Keratinocyte (primary cell): ENCODE measurements around the gene NAA10. TPM values are rescaled to one million over a fixed set of nuclear protein-coding genes. Genes with fewer than 3 reads are reported as not detected.

ENCODE experiments used
- DNase-seq: peaks from one replicate; pipeline ENCODE4 v3.0.0-alpha.2; 2011; ENCODE audit warnings: low read depth, missing footprints, low spot score
- FAIRE-seq: peaks from 2 replicates; lab custom pipeline; 2011; peaks lifted over from hg19 to GRCh38; lab: Jason Lieb, UNC
- H2AFZ ChIP-seq: 2 replicates; pipeline ENCODE4 v1.6.0; 2012; ENCODE audit warnings: low read length, control low read depth, inconsistent platforms; ENCODE audit not compliant: control insufficient read depth
- H3K27ac ChIP-seq: 2 replicates; pipeline ENCODE4 v1.5.1; 2011; ENCODE audit warnings: low read length; ENCODE audit not compliant: control insufficient read depth, insufficient read depth
- H3K27me3 ChIP-seq: 3 replicates; pipeline ENCODE4 v1.6.0; 2011; ENCODE audit warnings: low read length; ENCODE audit not compliant: control insufficient read depth, insufficient read depth; ENCODE audit errors: extremely low read depth
- H3K36me3 ChIP-seq, 2 experiments: 2 replicates in 1 of 2; 3 replicates in 1 of 2; pipeline ENCODE4 v1.5.1; 2011; ENCODE audit warnings: low read length in 2 of 2, mild to moderate bottlenecking in 1 of 2; ENCODE audit not compliant: control insufficient read depth in 2 of 2, insufficient read depth in 2 of 2; ENCODE audit errors: extremely low read depth in 1 of 2
- H3K4me1 ChIP-seq: 3 replicates; pipeline ENCODE4 v1.5.1; 2011; ENCODE audit warnings: low read length; ENCODE audit not compliant: control insufficient read depth, insufficient read depth; ENCODE audit errors: extremely low read depth
- H3K4me2 ChIP-seq: 3 replicates; pipeline ENCODE4 v1.6.0; 2011; ENCODE audit warnings: low read depth, low read length; ENCODE audit not compliant: control insufficient read depth, insufficient read depth; ENCODE audit errors: extremely low read depth
- H3K4me3 ChIP-seq, 3 experiments: fragments of 200-600 bp in 1 of 3; sonication (generic) in 1 of 3; 2 replicates in 2 of 3; 3 replicates in 1 of 3; pipeline ENCODE4 v1.5.1; 2011 to 2016; ENCODE audit warnings: low read length in 3 of 3, mild to moderate bottlenecking in 3 of 3, control low read depth in 2 of 3, inconsistent platforms in 1 of 3, low read depth in 1 of 3, mixed read lengths in 1 of 3, mixed run types in 1 of 3, moderate library complexity in 1 of 3; ENCODE audit not compliant: control insufficient read depth in 2 of 3, insufficient read depth in 2 of 3; ENCODE audit errors: extremely low read depth in 1 of 3
- H3K79me2 ChIP-seq: 2 replicates; pipeline ENCODE4 v1.6.0; 2012; ENCODE audit warnings: low read length; ENCODE audit not compliant: control insufficient read depth, insufficient read depth
- H3K9ac ChIP-seq: 3 replicates; pipeline ENCODE4 v1.6.0; 2011; ENCODE audit warnings: low read length; ENCODE audit not compliant: control insufficient read depth, insufficient read depth; ENCODE audit errors: extremely low read depth
- H3K9me1 ChIP-seq: 3 replicates; pipeline ENCODE4 v1.6.0; 2011; ENCODE audit warnings: low read length; ENCODE audit not compliant: control insufficient read depth, insufficient read depth; ENCODE audit errors: extremely low read depth
- H3K9me3 ChIP-seq: 2 replicates; pipeline ENCODE4 v1.5.1; 2012; ENCODE audit warnings: low read depth, low read length; ENCODE audit not compliant: control insufficient read depth
- H4K20me1 ChIP-seq: 3 replicates; pipeline ENCODE4 v1.6.0; 2011; ENCODE audit warnings: low read length; ENCODE audit not compliant: control insufficient read depth, insufficient read depth; ENCODE audit errors: extremely low read depth
- EZH2 ChIP-seq: IDR thresholded peaks from one replicate; pipeline ENCODE4 v1.6.1; 2012; ENCODE audit warnings: inconsistent platforms, mild to moderate bottlenecking, low read length, moderate library complexity
- dilution Hi-C: fragments of 300-500 bp; cut with MboI; formaldehyde crosslinking; loops from one replicate; pipeline ENCODE4 v1.7.0; 2020; ENCODE audit warnings: low sequenced_read_pairs; ENCODE audit not compliant: extremely low pct_ligation_motif_present
- polyA minus RNA-seq, 3 experiments: library from RNA; depleted of rRNA, polyadenylated mRNA; stranded (reverse); fragments of >200 nt; gene quantifications; 1 replicate in 1 of 3; 2 replicates in 1 of 3; 3 replicates in 1 of 3; pipeline ENCODE4 v1.2.3, GENCODE V29; 2011
- polyA plus RNA-seq, 5 experiments: library from polyadenylated mRNA; depleted of rRNA in 3 of 5; stranded (reverse) in 3 of 5; stranded (forward) in 1 of 5; unstranded in 1 of 5; fragments of >200 nt; gene quantifications; 1 replicate in 1 of 5; 2 replicates in 3 of 5; 3 replicates in 1 of 5; pipeline versions ENCODE4 v1.2.1 to v1.2.3, GENCODE V29; 2011 to 2012; ENCODE audit warnings: missing spikeins in 2 of 5, low read depth in 1 of 5, low replicate concordance in 1 of 5
- TF ChIP-seq, protein P1 (sequence below), 3 experiments: IDR thresholded peaks in 1 of 3; conservative IDR thresholded peaks in 1 of 3; optimal IDR thresholded peaks in 1 of 3; 2 replicates in 2 of 3; 3 replicates in 1 of 3; pipeline versions ENCODE3 to v1.5.1; 2011; ENCODE audit warnings: low read length in 3 of 3, mild to moderate bottlenecking in 3 of 3, moderate library complexity in 2 of 3, control low read depth in 1 of 3, inconsistent platforms in 1 of 3; ENCODE audit not compliant: insufficient read depth in 2 of 3; ENCODE audit errors: extremely low read depth in 1 of 3

NAA10 gene
- 103 to 149 TPM (median 112 TPM) in 3 replicates for polyA plus RNA-seq
- 27.1 TPM for polyA plus RNA-seq (2011; ENCODE audit: low read depth)
- polyA plus RNA-seq (2011; cell fraction: cytosol; rRNA removed) = 120 and 137 TPM in 2 replicates
- 102 and 124 TPM in 2 replicates for polyA plus RNA-seq (2011; cell fraction: nucleus; rRNA removed)
- polyA plus RNA-seq (2012; ENCODE audit: low replicate concordance) = 84.8 and 171 TPM in 2 replicates
- polyA minus RNA-seq = 71.1 to 133 TPM (median 107 TPM) in 3 replicates
- 77.3 TPM for polyA minus RNA-seq (2011; cell fraction: cytosol; rRNA and poly(A)+ RNA removed)
- 27.0 and 27.8 TPM in 2 replicates for polyA minus RNA-seq (2011; cell fraction: nucleus; rRNA and poly(A)+ RNA removed)

DNA sequence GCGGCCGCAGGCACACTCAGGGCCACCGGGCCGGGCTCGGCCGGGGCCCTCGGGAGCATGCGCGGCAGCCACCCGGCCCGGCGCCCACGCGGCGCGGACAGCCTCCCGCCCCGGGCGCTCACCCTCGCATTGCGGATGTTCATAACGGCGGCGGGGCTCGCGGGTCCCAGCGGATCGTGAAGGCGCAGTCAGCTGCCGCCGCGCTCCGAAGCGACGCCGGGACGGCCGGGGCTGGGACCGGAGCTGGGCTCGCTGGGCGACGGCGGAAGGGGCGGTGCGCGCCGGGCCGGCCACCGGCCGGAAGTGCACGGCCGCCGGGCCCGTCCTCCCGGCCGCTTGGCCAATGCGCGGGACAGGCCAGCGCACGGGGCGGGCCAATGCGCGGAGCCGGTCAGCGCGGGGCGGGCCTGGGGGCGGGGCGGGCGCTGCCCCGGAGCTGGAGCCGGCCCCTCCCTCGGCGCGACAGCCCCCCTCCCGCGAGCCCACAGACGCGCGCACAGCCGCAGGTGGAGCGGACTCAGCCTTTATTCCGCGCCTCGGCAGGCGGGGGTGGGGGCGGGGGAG is at the start of gene NAA10:
TSS of gene NAA10 (minus strand) at position 276 of the 564 bp plus-strand sequence. CDS start at position 143, 133 bp downstream.
- Histone ChIP-seq H2AFZ (no peak within 1 kb of the TSS), H3K4me1 (peaks cover 3% of the 10 kb centered on the region), H3K9me1 (no peaks in the 10 kb centered on the region), H3K36me3 (peaks cover 0 to 8% of the 10 kb centered on the region in 2 experiments), H3K27me3 (no peaks in the 10 kb centered on the region), H3K4me2 (peak within 1 kb of the TSS; percentile 82), H3K79me2 (peaks cover 28% of the 10 kb centered on the region), H3K9ac (peak within 1 kb of the TSS; percentile 75), H3K27ac (peak within 1 kb of the TSS; percentile 31), H3K9me3 (no peaks in the 10 kb centered on the region), H4K20me1 (no peaks in the 10 kb centered on the region), H3K4me3 (peak within 1 kb of the TSS; percentile 61 to 79 (median 76))
- TF ChIP-seq, protein P1, sequence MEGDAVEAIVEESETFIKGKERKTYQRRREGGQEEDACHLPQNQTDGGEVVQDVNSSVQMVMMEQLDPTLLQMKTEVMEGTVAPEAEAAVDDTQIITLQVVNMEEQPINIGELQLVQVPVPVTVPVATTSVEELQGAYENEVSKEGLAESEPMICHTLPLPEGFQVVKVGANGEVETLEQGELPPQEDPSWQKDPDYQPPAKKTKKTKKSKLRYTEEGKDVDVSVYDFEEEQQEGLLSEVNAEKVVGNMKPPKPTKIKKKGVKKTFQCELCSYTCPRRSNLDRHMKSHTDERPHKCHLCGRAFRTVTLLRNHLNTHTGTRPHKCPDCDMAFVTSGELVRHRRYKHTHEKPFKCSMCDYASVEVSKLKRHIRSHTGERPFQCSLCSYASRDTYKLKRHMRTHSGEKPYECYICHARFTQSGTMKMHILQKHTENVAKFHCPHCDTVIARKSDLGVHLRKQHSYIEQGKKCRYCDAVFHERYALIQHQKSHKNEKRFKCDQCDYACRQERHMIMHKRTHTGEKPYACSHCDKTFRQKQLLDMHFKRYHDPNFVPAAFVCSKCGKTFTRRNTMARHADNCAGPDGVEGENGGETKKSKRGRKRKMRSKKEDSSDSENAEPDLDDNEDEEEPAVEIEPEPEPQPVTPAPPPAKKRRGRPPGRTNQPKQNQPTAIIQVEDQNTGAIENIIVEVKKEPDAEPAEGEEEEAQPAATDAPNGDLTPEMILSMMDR (optimal IDR thresholded peaks at IDR 0.05 in 1 of 3, IDR thresholded peaks at IDR 0.05 in 1 of 3, conservative IDR thresholded peaks at IDR 0.05 in 1 of 3; ENCODE audit: extremely low read depth in 1 of 3, insufficient read depth in 2 of 3, low read length in 3 of 3) = no peak
- TF ChIP-seq EZH2 = no peak
- no peak for DNase-seq
- dilution Hi-C loops = no loop called here
- FAIRE-seq = no peak

DNA sequence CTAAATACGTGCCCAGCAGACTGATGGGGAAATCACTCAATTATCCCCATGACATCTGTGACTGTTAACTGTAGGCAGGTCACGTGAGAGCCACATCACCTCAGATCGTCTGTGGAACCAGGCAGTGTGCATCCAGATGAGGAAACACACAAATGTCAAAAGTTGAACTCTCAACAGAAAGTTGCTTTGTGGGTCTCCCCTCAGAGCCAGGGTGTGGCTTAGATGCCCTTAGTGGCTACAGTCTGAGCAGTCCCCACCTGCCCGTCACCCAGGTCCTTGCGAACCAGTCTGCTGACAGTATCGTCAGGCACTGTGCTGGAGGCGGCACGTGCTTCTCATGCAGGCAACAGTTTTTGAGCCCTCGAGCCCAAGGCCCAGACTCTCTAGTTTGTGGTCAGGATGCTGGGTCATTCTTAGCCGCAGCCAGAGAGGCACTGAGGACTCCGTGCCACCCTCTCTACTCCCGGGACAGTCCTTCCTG is 48.5 kb upstream of the NAA10 start:
- no peak for DNase-seq
- Histone ChIP-seq H3K79me2 (no peaks in the 10 kb centered on the region), H3K9me3 (no peaks in the 10 kb centered on the region), H3K4me1 (peaks cover 4% of the 10 kb centered on the region), H3K27ac (no peak overlapping the region), H2AFZ (no peak overlapping the region), H4K20me1 (no peaks in the 10 kb centered on the region), H3K4me2 (no peak overlapping the region), H3K27me3 (peaks cover 3% of the 10 kb centered on the region), H3K9me1 (no peaks in the 10 kb centered on the region), H3K4me3 (no peak overlapping the region), H3K36me3 (no peaks in the 10 kb centered on the region), H3K9ac (no peak overlapping the region)
- FAIRE-seq = no peak
- TF ChIP-seq EZH2 = no peak
- TF ChIP-seq, protein P1 (optimal IDR thresholded peaks at IDR 0.05 in 1 of 3, IDR thresholded peaks at IDR 0.05 in 1 of 3, conservative IDR thresholded peaks at IDR 0.05 in 1 of 3; ENCODE audit: extremely low read depth in 1 of 3, insufficient read depth in 2 of 3, low read length in 3 of 3) = no peak
- dilution Hi-C loops = no loop called here
